Measurements from ENCODE around the gene FILIP1L. TPM values are rescaled to one million over a fixed set of nuclear protein-coding genes. Genes with fewer than 3 reads are reported as not detected.

Gene FILIP1L
- total RNA-seq, 1 donor from 2014 or later, result 47.0 TPM

DNA sequence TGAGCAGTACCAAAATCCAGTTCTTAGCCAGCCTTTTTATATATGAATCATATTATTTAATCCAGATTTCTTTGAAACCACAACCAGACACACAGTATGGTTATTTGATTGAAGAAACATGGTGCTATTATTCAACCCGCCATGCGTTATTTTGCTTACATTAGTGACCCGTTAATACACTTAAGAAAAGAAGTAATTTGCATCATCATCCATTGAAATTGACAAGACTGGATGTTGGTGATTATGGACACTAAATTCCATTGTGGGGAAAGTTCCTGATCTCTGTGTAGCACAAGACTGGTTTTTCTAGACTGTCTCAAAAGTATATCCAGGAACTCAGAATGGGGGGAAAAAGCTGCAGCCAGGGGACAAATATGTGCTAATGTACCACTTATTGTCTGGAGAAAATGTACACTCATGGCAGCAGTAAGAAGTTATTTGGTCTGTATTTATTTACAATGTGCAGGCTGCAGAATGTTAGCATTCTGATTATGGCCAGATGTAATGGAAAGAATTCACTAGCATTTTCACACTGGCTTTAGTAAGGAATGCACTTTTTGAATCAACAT is 80.3 kb downstream of the FILIP1L start:
- Mint-ChIP-seq H3K27me3 (ENCODE audit: unreplicated experiment) (no peaks in the 10 kb centered on the region), H3K27ac (ENCODE audit: unreplicated experiment) (peak overlapping the region; percentile 56), H3K4me1 (ENCODE audit: unreplicated experiment) (peaks cover 40% of the 10 kb centered on the region), H3K36me3 (ENCODE audit: unreplicated experiment) (no peaks in the 10 kb centered on the region), H3K9me3 (ENCODE audit: unreplicated experiment) (no peaks in the 10 kb centered on the region), H3K4me3 (ENCODE audit: unreplicated experiment) (no peak overlapping the region)
- DNase-seq (ENCODE audit: extremely low spot score, unreplicated experiment), result no peak
- TF ChIP-seq, protein P1, sequence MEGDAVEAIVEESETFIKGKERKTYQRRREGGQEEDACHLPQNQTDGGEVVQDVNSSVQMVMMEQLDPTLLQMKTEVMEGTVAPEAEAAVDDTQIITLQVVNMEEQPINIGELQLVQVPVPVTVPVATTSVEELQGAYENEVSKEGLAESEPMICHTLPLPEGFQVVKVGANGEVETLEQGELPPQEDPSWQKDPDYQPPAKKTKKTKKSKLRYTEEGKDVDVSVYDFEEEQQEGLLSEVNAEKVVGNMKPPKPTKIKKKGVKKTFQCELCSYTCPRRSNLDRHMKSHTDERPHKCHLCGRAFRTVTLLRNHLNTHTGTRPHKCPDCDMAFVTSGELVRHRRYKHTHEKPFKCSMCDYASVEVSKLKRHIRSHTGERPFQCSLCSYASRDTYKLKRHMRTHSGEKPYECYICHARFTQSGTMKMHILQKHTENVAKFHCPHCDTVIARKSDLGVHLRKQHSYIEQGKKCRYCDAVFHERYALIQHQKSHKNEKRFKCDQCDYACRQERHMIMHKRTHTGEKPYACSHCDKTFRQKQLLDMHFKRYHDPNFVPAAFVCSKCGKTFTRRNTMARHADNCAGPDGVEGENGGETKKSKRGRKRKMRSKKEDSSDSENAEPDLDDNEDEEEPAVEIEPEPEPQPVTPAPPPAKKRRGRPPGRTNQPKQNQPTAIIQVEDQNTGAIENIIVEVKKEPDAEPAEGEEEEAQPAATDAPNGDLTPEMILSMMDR (IDR thresholded peaks at IDR 0.05), result no peak

DNA sequence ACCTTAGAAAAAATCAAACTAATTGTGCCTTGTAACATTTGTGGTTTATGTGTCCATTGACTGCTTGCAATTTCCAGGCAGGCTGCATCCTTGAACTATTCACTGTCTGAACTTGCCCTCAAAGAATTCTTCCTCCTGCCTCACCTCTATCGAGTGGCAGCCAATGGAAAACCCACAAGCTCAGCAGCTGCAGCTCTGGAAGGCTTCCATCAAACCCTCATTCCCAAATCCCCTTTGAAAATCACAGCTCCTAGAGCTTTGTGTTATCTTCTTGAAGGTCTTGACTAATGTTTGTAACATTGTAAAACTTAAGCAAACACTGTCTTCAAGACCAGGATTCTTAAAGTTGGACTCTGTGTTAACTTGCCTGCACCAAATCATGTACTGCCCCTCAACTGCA is 81.1 kb downstream of the FILIP1L start:
- H3K27ac Mint-ChIP-seq (ENCODE audit: unreplicated experiment), result peak overlapping the region; percentile 56
- TF ChIP-seq, protein P1 (IDR thresholded peaks at IDR 0.05), result no peak
- H3K4me1 Mint-ChIP-seq (ENCODE audit: unreplicated experiment), result peaks cover 40% of the 10 kb centered on the region
- H3K27me3 Mint-ChIP-seq (ENCODE audit: unreplicated experiment), result no peaks in the 10 kb centered on the region
- DNase-seq (ENCODE audit: extremely low spot score, unreplicated experiment), result no peak
- no peaks in the 10 kb centered on the region for H3K36me3 Mint-ChIP-seq (ENCODE audit: unreplicated experiment)
- H3K4me3 Mint-ChIP-seq (ENCODE audit: unreplicated experiment), result no peak overlapping the region
- no peaks in the 10 kb centered on the region for H3K9me3 Mint-ChIP-seq (ENCODE audit: unreplicated experiment)

DNA sequence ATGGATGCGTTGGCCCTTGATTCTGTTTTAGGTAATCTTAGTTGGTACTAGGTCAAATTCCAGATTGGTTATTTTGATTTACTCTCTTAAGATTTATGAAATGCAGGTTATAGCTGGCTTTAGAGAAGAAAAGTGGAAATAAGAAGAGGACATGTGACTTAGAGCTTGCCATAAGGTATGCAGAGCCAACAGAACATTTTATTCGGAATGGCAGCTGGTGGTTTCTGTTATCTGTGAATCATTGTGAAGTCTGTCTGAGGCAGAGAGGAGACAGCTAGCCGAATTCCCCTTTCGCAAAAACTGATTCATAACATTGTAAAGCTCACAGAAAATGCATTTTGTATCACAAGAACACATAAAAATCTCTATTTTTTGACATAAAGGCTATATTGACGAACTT is 82.1 kb downstream of the FILIP1L start:
- no peaks in the 10 kb centered on the region for H3K36me3 Mint-ChIP-seq (ENCODE audit: unreplicated experiment)
- H3K27me3 Mint-ChIP-seq (ENCODE audit: unreplicated experiment), result no peaks in the 10 kb centered on the region
- no peak overlapping the region for H3K4me3 Mint-ChIP-seq (ENCODE audit: unreplicated experiment)
- no peak for DNase-seq (ENCODE audit: extremely low spot score, unreplicated experiment)
- H3K27ac Mint-ChIP-seq (ENCODE audit: unreplicated experiment), result peak overlapping the region; percentile 43
- TF ChIP-seq, protein P1 (IDR thresholded peaks at IDR 0.05), result no peak
- peaks cover 40% of the 10 kb centered on the region for H3K4me1 Mint-ChIP-seq (ENCODE audit: unreplicated experiment)
- H3K9me3 Mint-ChIP-seq (ENCODE audit: unreplicated experiment), result no peaks in the 10 kb centered on the region

DNA sequence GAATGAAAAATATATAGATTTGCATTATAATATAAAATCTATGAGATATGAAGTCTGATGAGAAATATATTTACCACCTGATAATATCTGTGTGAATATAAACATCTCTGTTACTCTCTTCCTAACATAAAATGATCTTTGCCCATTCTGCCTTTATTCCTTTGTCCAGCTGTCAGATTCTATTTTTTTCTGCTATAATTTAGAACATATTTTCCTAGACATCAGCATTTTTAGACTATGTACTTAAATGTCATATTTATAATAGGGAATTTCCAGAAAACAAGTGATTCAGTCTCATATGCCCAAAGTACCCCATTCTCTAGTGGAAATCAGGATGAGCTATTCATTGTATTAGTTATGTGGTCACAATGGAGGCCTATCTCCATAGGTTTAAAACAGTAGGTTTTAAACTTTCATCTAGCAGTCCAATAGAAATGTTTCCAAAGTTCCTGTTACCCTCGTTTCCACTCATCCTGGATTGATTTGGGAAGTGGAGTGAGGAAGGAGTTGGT is 83.3 kb downstream of the FILIP1L start:
- Mint-ChIP-seq H3K27ac (ENCODE audit: unreplicated experiment) (peak overlapping the region; percentile 9), H3K4me1 (ENCODE audit: unreplicated experiment) (peaks cover 40% of the 10 kb centered on the region), H3K4me3 (ENCODE audit: unreplicated experiment) (no peak overlapping the region), H3K36me3 (ENCODE audit: unreplicated experiment) (no peaks in the 10 kb centered on the region), H3K27me3 (ENCODE audit: unreplicated experiment) (no peaks in the 10 kb centered on the region), H3K9me3 (ENCODE audit: unreplicated experiment) (no peaks in the 10 kb centered on the region)
- TF ChIP-seq, protein P1 (IDR thresholded peaks at IDR 0.05), result no peak
- no peak for DNase-seq (ENCODE audit: extremely low spot score, unreplicated experiment)

DNA sequence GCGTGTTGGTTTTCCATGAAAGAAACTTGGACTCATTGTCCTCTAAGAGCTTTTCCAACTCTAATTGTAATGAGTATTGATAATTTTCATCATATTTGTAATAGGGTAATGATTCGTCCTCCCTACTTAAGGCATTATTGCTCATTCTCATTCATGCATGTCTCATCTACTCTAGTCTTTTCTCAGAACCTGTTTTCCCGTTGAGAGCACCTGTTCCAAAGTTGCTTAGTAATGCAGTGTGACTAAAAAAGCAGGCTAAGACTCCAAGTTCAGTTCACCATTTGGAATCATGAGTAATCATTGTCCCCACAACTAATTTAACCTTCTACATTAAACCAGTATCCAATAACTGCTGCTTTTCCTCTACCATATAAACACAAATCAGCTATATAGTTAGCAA is 84.0 kb downstream of the FILIP1L start:
- Mint-ChIP-seq H3K27ac (ENCODE audit: unreplicated experiment) (no peak overlapping the region), H3K36me3 (ENCODE audit: unreplicated experiment) (no peaks in the 10 kb centered on the region), H3K4me1 (ENCODE audit: unreplicated experiment) (peaks cover 41% of the 10 kb centered on the region), H3K4me3 (ENCODE audit: unreplicated experiment) (no peak overlapping the region), H3K9me3 (ENCODE audit: unreplicated experiment) (no peaks in the 10 kb centered on the region), H3K27me3 (ENCODE audit: unreplicated experiment) (no peaks in the 10 kb centered on the region)
- DNase-seq (ENCODE audit: extremely low spot score, unreplicated experiment), result no peak
- TF ChIP-seq, protein P1 (IDR thresholded peaks at IDR 0.05), result no peak
